Fibroblast of lung (primary cell): ENCODE measurements around the gene PRICKLE1. TPM values are rescaled to one million over a fixed set of nuclear protein-coding genes. Genes with fewer than 3 reads are reported as not detected.

Source experiments
- DNase-seq, 2 donors: peaks; one replicate each; pipeline versions ENCODE4 v3.0.0 to v3.0.0-alpha.2; 2010; ENCODE audit warnings: low read depth in 2 of 2
- H2AFZ ChIP-seq: 2 replicates; pipeline ENCODE4 v1.5.1; 2012; ENCODE audit warnings: low read length, control low read depth, inconsistent platforms
- H3K27ac ChIP-seq: 2 replicates; pipeline ENCODE4 v1.5.1; 2011; ENCODE audit warnings: low read length, control low read depth; ENCODE audit not compliant: insufficient read depth
- H3K27me3 ChIP-seq: 2 replicates; pipeline ENCODE4 v1.5.1; 2011; ENCODE audit warnings: mild to moderate bottlenecking, low read length; ENCODE audit not compliant: control insufficient read depth, insufficient read depth
- H3K36me3 ChIP-seq: 2 replicates; pipeline ENCODE4 v1.5.1; 2011; ENCODE audit warnings: low read length; ENCODE audit not compliant: control insufficient read depth, insufficient read depth
- H3K4me1 ChIP-seq: 2 replicates; pipeline ENCODE4 v1.5.1; 2011; ENCODE audit warnings: low read length; ENCODE audit not compliant: control insufficient read depth, insufficient read depth; ENCODE audit errors: extremely low read depth
- H3K4me2 ChIP-seq: 2 replicates; pipeline ENCODE4 v1.5.1; 2011; ENCODE audit warnings: low read length, control low read depth; ENCODE audit not compliant: insufficient read depth; ENCODE audit errors: extremely low read depth
- H3K4me3 ChIP-seq, 4 experiments: fragments of 200-600 bp in 1 of 4; sonication (generic) in 1 of 4; replicated peaks in 1 of 4; 2 replicates each; pipeline ENCODE4 v1.5.1; 2011 to 2016; ENCODE audit warnings: low read length in 4 of 4, low read depth in 3 of 4, mild to moderate bottlenecking in 3 of 4, control low read depth in 2 of 4, inconsistent platforms in 1 of 4, mixed read lengths in 1 of 4; ENCODE audit not compliant: insufficient read depth in 1 of 4; ENCODE audit errors: control extremely low read depth in 1 of 4
- H3K79me2 ChIP-seq: 2 replicates; pipeline ENCODE4 v1.5.1; 2012; ENCODE audit warnings: mild to moderate bottlenecking, low read length, inconsistent platforms; ENCODE audit not compliant: control insufficient read depth, insufficient read depth
- H3K9ac ChIP-seq: 2 replicates; pipeline ENCODE4 v1.5.1; 2011; ENCODE audit warnings: mild to moderate bottlenecking, low read length, control low read depth; ENCODE audit not compliant: insufficient read depth
- H3K9me3 ChIP-seq: 2 replicates; pipeline ENCODE4 v1.5.1; 2012; ENCODE audit warnings: low read depth, low read length; ENCODE audit not compliant: control insufficient read depth, insufficient read depth
- H4K20me1 ChIP-seq: 2 replicates; pipeline ENCODE4 v1.5.1; 2011; ENCODE audit warnings: low read length; ENCODE audit not compliant: control insufficient read depth, insufficient read depth; ENCODE audit errors: extremely low read depth
- CTCF ChIP-seq, 2 donors: IDR thresholded peaks in 1 of 2; conservative IDR thresholded peaks in 1 of 2; 1 replicate in 1 of 2; 2 replicates in 1 of 2; pipeline ENCODE4 v1.5.1; 2011 to 2012; ENCODE audit warnings: low read length in 2 of 2, control low read depth in 1 of 2, inconsistent platforms in 1 of 2, low read depth in 1 of 2, mild to moderate bottlenecking in 1 of 2
- EZH2 ChIP-seq: IDR thresholded peaks from 2 replicates; pipeline ENCODE4 v1.5.1; 2012; ENCODE audit warnings: low read length, control low read depth, mild to moderate bottlenecking; ENCODE audit errors: missing control alignments
- polyA plus RNA-seq, 2 donors: library from polyadenylated mRNA; depleted of rRNA in 1 of 2; stranded (reverse) in 1 of 2; unstranded in 1 of 2; fragments of >200 nt; gene quantifications; 2 replicates each; pipeline ENCODE4 v1.2.1, GENCODE V29; 2011 to 2012; ENCODE audit warnings: missing spikeins in 1 of 2
- total RNA-seq: library from RNA; depleted of rRNA; stranded (reverse); fragments of >200 nt; gene quantifications from 2 replicates; pipeline ENCODE4 v1.2.1, GENCODE V29; 2014

Gene PRICKLE1
- total and polyA plus RNA-seq, 2 donors (not counting 1 experiment from before 2014, with no cell fraction given): 3.4 to 9.6 TPM

- H3K9ac ChIP-seq: no peak overlapping the region
- no peak overlapping the region for H2AFZ ChIP-seq
- no peak overlapping the region for H3K4me2 ChIP-seq
- H3K27me3 ChIP-seq: no peaks in the 10 kb centered on the region
- DNase-seq: peak; percentile 20 to 81
- H4K20me1 ChIP-seq: no peaks in the 10 kb centered on the region
- peaks cover 9% of the 10 kb centered on the region for H3K4me1 ChIP-seq
- no peaks in the 10 kb centered on the region for H3K36me3 ChIP-seq
- TF ChIP-seq CTCF (conservative IDR thresholded peaks at IDR 0.05 in 1 of 2, IDR thresholded peaks at IDR 0.05 in 1 of 2; ENCODE audit: low read depth in 1 of 2, low read length in 2 of 2) (no peak), EZH2 (no peak)
- peaks cover 15% of the 10 kb centered on the region for H3K79me2 ChIP-seq
- no peak overlapping the region for H3K4me3 ChIP-seq
- H3K9me3 ChIP-seq: no peaks in the 10 kb centered on the region
- H3K27ac ChIP-seq: no peak overlapping the region
Observed at GRCh38 chr12:42474391-42474790, 115.2 kb downstream of the PRICKLE1 start.

- H3K9me3 ChIP-seq: no peaks in the 10 kb centered on the region
- no peak overlapping the region for H3K4me2 ChIP-seq
- no peaks in the 10 kb centered on the region for H3K27me3 ChIP-seq
- TF ChIP-seq CTCF (conservative IDR thresholded peaks at IDR 0.05 in 1 of 2, IDR thresholded peaks at IDR 0.05 in 1 of 2; ENCODE audit: low read depth in 1 of 2, low read length in 2 of 2) (no peak), EZH2 (no peak)
- H4K20me1 ChIP-seq: no peaks in the 10 kb centered on the region
- H3K79me2 ChIP-seq: peaks cover 8% of the 10 kb centered on the region
- peaks cover 9% of the 10 kb centered on the region for H3K4me1 ChIP-seq
- H3K36me3 ChIP-seq: no peaks in the 10 kb centered on the region
- no peak overlapping the region for H3K9ac ChIP-seq
- no peak overlapping the region for H3K4me3 ChIP-seq
- no peak for DNase-seq
- H3K27ac ChIP-seq: no peak overlapping the region
- H2AFZ ChIP-seq: no peak overlapping the region
Observed at GRCh38 chr12:42473561-42473960, 116.0 kb downstream of the PRICKLE1 start.

- H3K4me2 ChIP-seq: no peak overlapping the region
- peaks cover 9% of the 10 kb centered on the region for H3K4me1 ChIP-seq
- H2AFZ ChIP-seq: no peak overlapping the region
- no peaks in the 10 kb centered on the region for H3K9me3 ChIP-seq
- no peak overlapping the region for H3K27ac ChIP-seq
- no peaks in the 10 kb centered on the region for H3K36me3 ChIP-seq
- H4K20me1 ChIP-seq: no peaks in the 10 kb centered on the region
- H3K27me3 ChIP-seq: no peaks in the 10 kb centered on the region
- peaks cover 8% of the 10 kb centered on the region for H3K79me2 ChIP-seq
- H3K4me3 ChIP-seq: no peak overlapping the region
- TF ChIP-seq CTCF (conservative IDR thresholded peaks at IDR 0.05 in 1 of 2, IDR thresholded peaks at IDR 0.05 in 1 of 2; ENCODE audit: low read depth in 1 of 2, low read length in 2 of 2): no peak
- no peak for TF ChIP-seq EZH2
- peak; percentile 65 to 72 for DNase-seq
- H3K9ac ChIP-seq: no peak overlapping the region
Observed at GRCh38 chr12:42473130-42473529, 116.4 kb downstream of the PRICKLE1 start.
